Endothelial cell of umbilical vein (primary cell): ENCODE results near the gene LIN28A. TPM values are rescaled to one million over a fixed set of nuclear protein-coding genes. Genes with fewer than 3 reads are reported as not detected.

Experiments used
- BruUV-seq: library from RNA; stranded (reverse); fragments of 400-500 nt; replicated peaks from 2 replicates; lab custom pipeline; 2021; lab: Mats Ljungman, UMichigan
- CTCF ChIA-PET: fragments of 300-600, 350-600 bp; sonication (Branson Sonifier 250); formaldehyde crosslinking; loops from one replicate; lab custom pipeline; 2021; ENCODE audit warnings: antibody characterized with exemption, inconsistent platforms; lab: Charles Lee
- POLR2A ChIA-PET: fragments of 300-600, 350-600 bp; sonication (Branson Sonifier 250); formaldehyde crosslinking; loops from one replicate; lab custom pipeline; 2021; ENCODE audit warnings: antibody characterized with exemption, inconsistent platforms; lab: Charles Lee
- DNase-seq: peaks from one replicate; pipeline ENCODE4 v3.0.0-alpha.2; 2011; ENCODE audit warnings: low read depth, low spot score
- FAIRE-seq: peaks from 2 replicates; lab custom pipeline; 2011; peaks lifted over from hg19 to GRCh38; lab: Jason Lieb, UNC
- H2AFZ ChIP-seq: 2 replicates; pipeline ENCODE4 v1.6.0; 2012; ENCODE audit warnings: low read depth, low read length, control low read depth, inconsistent platforms
- H3K27ac ChIP-seq: 2 replicates; pipeline ENCODE4 v1.5.1; 2011; ENCODE audit warnings: low read depth, mild to moderate bottlenecking, control low read depth, low read length, moderate library complexity; ENCODE audit not compliant: insufficient read depth
- H3K27me3 ChIP-seq, 2 experiments: 2 replicates each; pipeline versions ENCODE4 v1.6.0 to v1.6.1; 2011; ENCODE audit warnings: low read length in 2 of 2, mixed read lengths in 1 of 2; ENCODE audit not compliant: control insufficient read depth in 2 of 2, insufficient read depth in 2 of 2
- H3K36me3 ChIP-seq, 2 experiments: 2 replicates in 1 of 2; 3 replicates in 1 of 2; pipeline ENCODE4 v1.5.1; 2011; ENCODE audit warnings: low read length in 2 of 2, mild to moderate bottlenecking in 1 of 2, moderate library complexity in 1 of 2; ENCODE audit not compliant: control insufficient read depth in 2 of 2, insufficient read depth in 2 of 2; ENCODE audit errors: extremely low read depth in 1 of 2
- H3K4me1 ChIP-seq: 3 replicates; pipeline ENCODE4 v1.5.1; 2011; ENCODE audit warnings: mild to moderate bottlenecking, low read length; ENCODE audit not compliant: control insufficient read depth, insufficient read depth; ENCODE audit errors: extremely low read depth
- H3K4me2 ChIP-seq: 2 replicates; pipeline ENCODE4 v1.6.1; 2011; ENCODE audit warnings: low read length, control low read depth, mixed read lengths; ENCODE audit not compliant: insufficient read depth
- H3K4me3 ChIP-seq, 3 experiments: fragments of 200-600 bp in 1 of 3; sonication (generic), shearing (Covaris generic) in 1 of 3; replicated peaks in 1 of 3; 2 replicates each; pipeline ENCODE4 v1.5.1; 2011 to 2016; ENCODE audit warnings: control low read depth in 3 of 3, low read length in 3 of 3, mild to moderate bottlenecking in 2 of 3, inconsistent platforms in 1 of 3, low read depth in 1 of 3, moderate library complexity in 1 of 3; ENCODE audit not compliant: insufficient read depth in 1 of 3
- H3K79me2 ChIP-seq: 2 replicates; pipeline ENCODE4 v1.6.0; 2012; ENCODE audit warnings: low read length, inconsistent platforms; ENCODE audit not compliant: control insufficient read depth, insufficient read depth
- H3K9ac ChIP-seq: replicated peaks from 2 replicates; pipeline ENCODE3; 2011; ENCODE audit warnings: low read length, control low read depth; ENCODE audit not compliant: insufficient read depth; ENCODE audit errors: extremely low read depth
- H3K9me1 ChIP-seq: replicated peaks from 3 replicates; pipeline ENCODE4 v1.6.0; 2011; ENCODE audit warnings: mild to moderate bottlenecking, low read length; ENCODE audit not compliant: control insufficient read depth, insufficient read depth; ENCODE audit errors: extremely low read depth
- H3K9me3 ChIP-seq: replicated peaks from 2 replicates; pipeline ENCODE4 v1.5.1; 2012; ENCODE audit warnings: low read length, inconsistent platforms; ENCODE audit not compliant: control insufficient read depth, insufficient read depth
- H4K20me1 ChIP-seq: replicated peaks from 2 replicates; pipeline ENCODE3; 2011; ENCODE audit warnings: mild to moderate bottlenecking, low read length; ENCODE audit not compliant: control insufficient read depth, insufficient read depth; ENCODE audit errors: extremely low read depth
- EZH2 ChIP-seq: IDR thresholded peaks from 2 replicates; pipeline ENCODE4 v1.6.1; 2012; ENCODE audit warnings: borderline replicate concordance, low read depth, mild to moderate bottlenecking, moderate library complexity, low read length, inconsistent platforms; ENCODE audit not compliant: severe bottlenecking
- FOS ChIP-seq: IDR thresholded peaks from 2 replicates; pipeline ENCODE4 v1.6.1; 2011; ENCODE audit warnings: mild to moderate bottlenecking, low read length, moderate library complexity, borderline replicate concordance; ENCODE audit not compliant: insufficient read depth
- GATA2 ChIP-seq: IDR thresholded peaks from 2 replicates; pipeline ENCODE4 v1.7.0; 2011; ENCODE audit warnings: low read depth, mild to moderate bottlenecking, moderate library complexity, mixed read lengths, low read length; ENCODE audit not compliant: insufficient read length, insufficient read depth
- JUN ChIP-seq: IDR thresholded peaks from 2 replicates; pipeline ENCODE4 v1.6.1; 2011; ENCODE audit warnings: borderline replicate concordance, low read depth; ENCODE audit not compliant: insufficient read length, insufficient read depth
- MAX ChIP-seq: IDR thresholded peaks from 2 replicates; pipeline ENCODE4 v1.6.1; 2011; ENCODE audit not compliant: insufficient read depth, insufficient read length
- MYC ChIP-seq: IDR thresholded peaks from one replicate; pipeline ENCODE4 v1.6.1; 2011; ENCODE audit warnings: mild to moderate bottlenecking, low read depth, low read length
- POLR2A ChIP-seq: IDR thresholded peaks from 2 replicates; pipeline ENCODE4 v1.6.1; 2012; ENCODE audit warnings: low read depth, mild to moderate bottlenecking, control low read depth, low read length
- POLR2AphosphoS5 ChIP-seq: IDR thresholded peaks from 2 replicates; pipeline ENCODE4 v1.6.1; 2012; ENCODE audit warnings: low read depth, mild to moderate bottlenecking, control low read depth, low read length, moderate library complexity; ENCODE audit not compliant: insufficient read depth
- dilution Hi-C: fragments of 300-500 bp; cut with MboI; formaldehyde crosslinking; loops from one replicate; pipeline ENCODE4 v1.15.0; 2019; ENCODE audit warnings: low sequenced_read_pairs; ENCODE audit not compliant: extremely low pct_ligation_motif_present
- intact Hi-C: fragments of 100-400 bp; cut with micrococcal nuclease; formaldehyde crosslinking; loops from one replicate; pipeline ENCODE4 v1.10.0; 2022
- polyA plus RNA-seq, 4 experiments: library from polyadenylated mRNA; depleted of rRNA in 3 of 4; stranded (reverse) in 3 of 4; unstranded in 1 of 4; fragments of >200 nt; gene quantifications; 2 replicates each; pipeline versions ENCODE4 v1.2.1 to v1.2.3, GENCODE V29; 2011 to 2012; ENCODE audit warnings: missing spikeins in 1 of 4
- total RNA-seq: library from RNA; stranded (reverse); gene quantifications from 2 replicates; pipeline ENCODE4 v1.2.3, GENCODE V29; 2021
- TF ChIP-seq, protein P1 (sequence below), 2 donors: IDR thresholded peaks; 1 replicate in 1 of 2; 2 replicates in 1 of 2; pipeline ENCODE4 v1.5.1; 2011; ENCODE audit warnings: low read length in 2 of 2, mild to moderate bottlenecking in 2 of 2, moderate library complexity in 2 of 2, control low read depth in 1 of 2, inconsistent platforms in 1 of 2, low read depth in 1 of 2; ENCODE audit not compliant: insufficient read depth in 1 of 2; ENCODE audit errors: extremely low read depth in 1 of 2

The LIN28A gene
- total and polyA plus RNA-seq, 2 donors (not counting 3 experiments of a cell fraction or from before 2014, with no cell fraction given) = 0.11 TPM; not detected in 1

DNA sequence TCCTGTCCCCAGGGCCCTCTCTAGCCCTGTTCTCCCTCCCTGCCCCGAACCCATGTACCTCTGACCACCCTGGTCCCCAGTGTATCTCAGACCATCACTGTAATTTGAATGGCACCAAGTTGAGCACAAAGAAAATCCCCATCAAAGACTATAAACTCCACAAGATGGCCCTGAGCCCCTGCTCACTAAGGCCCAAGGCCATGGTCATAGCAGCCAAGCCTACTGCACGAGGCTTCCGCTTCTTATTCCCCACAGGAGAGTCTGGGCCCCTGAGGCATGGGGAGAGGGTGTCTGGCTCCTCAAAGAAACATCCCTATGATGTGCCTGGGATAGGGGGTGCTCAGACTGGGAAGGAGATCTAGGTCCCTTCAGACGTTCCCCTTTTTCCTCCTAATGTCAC lies 42.6 kb upstream of the LIN28A start:
- no peak for TF ChIP-seq JUN
- no peak for TF ChIP-seq GATA2
- TF ChIP-seq MYC = no peak
- no peak for TF ChIP-seq EZH2
- TF ChIP-seq POLR2A = no peak
- TF ChIP-seq, protein P1, sequence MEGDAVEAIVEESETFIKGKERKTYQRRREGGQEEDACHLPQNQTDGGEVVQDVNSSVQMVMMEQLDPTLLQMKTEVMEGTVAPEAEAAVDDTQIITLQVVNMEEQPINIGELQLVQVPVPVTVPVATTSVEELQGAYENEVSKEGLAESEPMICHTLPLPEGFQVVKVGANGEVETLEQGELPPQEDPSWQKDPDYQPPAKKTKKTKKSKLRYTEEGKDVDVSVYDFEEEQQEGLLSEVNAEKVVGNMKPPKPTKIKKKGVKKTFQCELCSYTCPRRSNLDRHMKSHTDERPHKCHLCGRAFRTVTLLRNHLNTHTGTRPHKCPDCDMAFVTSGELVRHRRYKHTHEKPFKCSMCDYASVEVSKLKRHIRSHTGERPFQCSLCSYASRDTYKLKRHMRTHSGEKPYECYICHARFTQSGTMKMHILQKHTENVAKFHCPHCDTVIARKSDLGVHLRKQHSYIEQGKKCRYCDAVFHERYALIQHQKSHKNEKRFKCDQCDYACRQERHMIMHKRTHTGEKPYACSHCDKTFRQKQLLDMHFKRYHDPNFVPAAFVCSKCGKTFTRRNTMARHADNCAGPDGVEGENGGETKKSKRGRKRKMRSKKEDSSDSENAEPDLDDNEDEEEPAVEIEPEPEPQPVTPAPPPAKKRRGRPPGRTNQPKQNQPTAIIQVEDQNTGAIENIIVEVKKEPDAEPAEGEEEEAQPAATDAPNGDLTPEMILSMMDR (IDR thresholded peaks at IDR 0.05; ENCODE audit: extremely low read depth in 1 of 2, insufficient read depth in 1 of 2, low read depth in 1 of 2, low read length in 2 of 2) = no peak
- TF ChIP-seq POLR2AphosphoS5 = no peak
- no peak for TF ChIP-seq MAX
- no peak for TF ChIP-seq FOS
- Histone ChIP-seq H4K20me1 (no peaks in the 10 kb centered on the region), H3K27ac (no peak overlapping the region), H3K9ac (no peak overlapping the region), H2AFZ (no peak overlapping the region), H3K27me3 (no peaks in the 10 kb centered on the region), H3K9me1 (no peaks in the 10 kb centered on the region), H3K79me2 (no peaks in the 10 kb centered on the region), H3K4me3 (no peak overlapping the region), H3K36me3 (no peaks in the 10 kb centered on the region), H3K4me2 (no peak overlapping the region), H3K9me3 (no peaks in the 10 kb centered on the region), H3K4me1 (no peaks in the 10 kb centered on the region)
- no peak for DNase-seq
- CTCF ChIA-PET = interaction anchor here (1.5 kb wide), 1 partner anchor 49 kb away, joined by 5 read pairs; no protein-coding TSS in a partner anchor
- dilution Hi-C loops = no loop called here
- POLR2A ChIA-PET = no interaction called here
- no peak for FAIRE-seq
- BruUV-seq = no TSS peak
- intact Hi-C loops = no loop called here
